Measurements from ENCODE around the gene APOBEC4. TPM values are rescaled to one million over a fixed set of nuclear protein-coding genes. Genes with fewer than 3 reads are reported as not detected.

Gene APOBEC4
- total and polyA plus RNA-seq, 2 of the 4 experiments (the other 2 are of a cell fraction), result not detected

DNA sequence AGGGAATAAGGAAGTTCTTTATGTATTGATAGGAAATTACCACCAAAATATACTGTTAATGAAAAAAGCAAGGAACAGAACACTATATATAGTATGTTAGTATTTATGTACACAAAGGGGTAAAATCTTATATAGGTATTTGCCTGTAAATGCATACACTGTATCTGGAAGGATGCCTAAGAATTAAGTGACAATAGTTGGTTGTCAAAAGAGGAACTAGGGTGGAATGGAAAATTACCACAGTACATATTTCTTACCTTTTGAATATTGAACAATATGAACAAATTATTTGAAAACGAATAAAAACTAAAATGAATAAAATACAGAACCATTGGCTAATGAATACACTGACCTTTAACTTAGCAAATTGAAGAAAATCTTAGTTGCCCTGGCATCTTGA is 31.1 kb downstream of the APOBEC4 start:
- H2BK20ac ChIP-seq (ENCODE audit: low read depth, low read length), result no peak overlapping the region
- no peak overlapping the region for H3K56ac ChIP-seq (ENCODE audit: extremely low read depth, insufficient read depth, low read length)
- no peaks in the 10 kb centered on the region for H3K9me1 ChIP-seq (ENCODE audit: insufficient read depth, low read length)
- H2AFZ ChIP-seq (replicated peaks; ENCODE audit: low read length, poor library complexity), result no peak overlapping the region
- no peak overlapping the region for H2AK9ac ChIP-seq (replicated peaks; ENCODE audit: low read depth, low read length, poor library complexity)
- H4K5ac ChIP-seq (ENCODE audit: low read depth, low read length), result no peak overlapping the region
- ChIA-PET POLR2A (ENCODE audit: unreplicated experiment) (interaction anchor here (0.5 kb wide), 1 partner anchor 402 kb away, joined by 3 read pairs; no protein-coding TSS in a partner anchor), CTCF (no interaction called here)
- no peak overlapping the region for H3K27ac ChIP-seq (ENCODE audit: insufficient read depth, low read length)
- H2BK120ac ChIP-seq (ENCODE audit: low read depth, low read length), result no peak overlapping the region
- H4K91ac ChIP-seq (ENCODE audit: insufficient read depth, low read depth, low read length), result no peak overlapping the region
- intact Hi-C loops (cut with micrococcal nuclease) (loop anchor here (1.0 to 2.0 kb wide), 2 partner anchors 12 to 71 kb away; no protein-coding TSS in a partner anchor), dilution Hi-C loops (cut with HindIII; ENCODE audit: low sequenced_read_pairs, unreplicated experiment) (no loop called here), in situ Hi-C loops (cut with MboI; ENCODE audit: low sequenced_read_pairs) (loop anchor here (10.0 kb wide), 2 partner anchors 147 to 337 kb away; partner anchors contain the start of gene SMG7)
- no peak for ATAC-seq (ENCODE audit: low read depth)
- H3K18ac ChIP-seq (ENCODE audit: low read depth, low read length), result no peak overlapping the region
- H4K20me1 ChIP-seq (ENCODE audit: insufficient read depth, low read length), result peaks cover 11% of the 10 kb centered on the region
- H2AK5ac ChIP-seq (ENCODE audit: low read depth, low read length), result no peak overlapping the region
- peaks cover 0 to 18% of the 10 kb centered on the region in 2 experiments; a peak in 3 of 4 replicates for H3K79me1 ChIP-seq (ENCODE audit: low read depth in 1 of 2, low read length in 2 of 2)
- no peak overlapping the region for H3K4ac ChIP-seq (ENCODE audit: low read depth, low read length)
- no peaks in the 10 kb centered on the region for H3K27me3 ChIP-seq (ENCODE audit: control insufficient read depth, insufficient read depth, low read length)
- H3K9me3 ChIP-seq (ENCODE audit: control insufficient read depth, insufficient read depth, low read length), result no peaks in the 10 kb centered on the region
- H4K8ac ChIP-seq (ENCODE audit: low read depth in 2 of 2, low read length in 2 of 2), result no peak overlapping the region
- H3K9ac ChIP-seq (ENCODE audit: low read depth, low read length), result no peak overlapping the region
- H3K14ac ChIP-seq (replicated peaks; ENCODE audit: low read depth, low read length), result no peak overlapping the region
- no peak overlapping the region for H2BK5ac ChIP-seq (ENCODE audit: low read depth, low read length, poor library complexity, severe bottlenecking)
- H3K4me2 ChIP-seq (ENCODE audit: low read depth, low read length), result no peak overlapping the region
- no TSS peak for BruUV-seq (replicated peaks)
- TF ChIP-seq CHD1 (IDR thresholded peaks at IDR 0.05; ENCODE audit: low read depth, low read length) (no peak), RCOR1 (IDR thresholded peaks at IDR 0.05; ENCODE audit: insufficient replicate concordance, low read length) (no peak), BHLHE40 (IDR thresholded peaks at IDR 0.05; ENCODE audit: low read depth, low read length) (no peak), MAZ (IDR thresholded peaks at IDR 0.05; ENCODE audit: borderline replicate concordance, low read depth, low read length) (no peak), RFX5 (IDR thresholded peaks at IDR 0.05; ENCODE audit: low read depth, low read length) (no peak), RAD21 (IDR thresholded peaks at IDR 0.05; ENCODE audit: low read length) (no peak)
- TF ChIP-seq, protein P1, sequence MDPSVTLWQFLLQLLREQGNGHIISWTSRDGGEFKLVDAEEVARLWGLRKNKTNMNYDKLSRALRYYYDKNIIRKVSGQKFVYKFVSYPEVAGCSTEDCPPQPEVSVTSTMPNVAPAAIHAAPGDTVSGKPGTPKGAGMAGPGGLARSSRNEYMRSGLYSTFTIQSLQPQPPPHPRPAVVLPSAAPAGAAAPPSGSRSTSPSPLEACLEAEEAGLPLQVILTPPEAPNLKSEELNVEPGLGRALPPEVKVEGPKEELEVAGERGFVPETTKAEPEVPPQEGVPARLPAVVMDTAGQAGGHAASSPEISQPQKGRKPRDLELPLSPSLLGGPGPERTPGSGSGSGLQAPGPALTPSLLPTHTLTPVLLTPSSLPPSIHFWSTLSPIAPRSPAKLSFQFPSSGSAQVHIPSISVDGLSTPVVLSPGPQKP (IDR thresholded peaks at IDR 0.05; ENCODE audit: borderline replicate concordance, low read depth, low read length), result no peak
- no CpG with 5 or more reads among the region's 1 CpG for WGBS, 2 experiments (ENCODE audit: extremely low coverage in 2 of 2, insufficient read length in 1 of 2)
- H3K4me3 ChIP-seq (ENCODE audit: insufficient read depth, low read depth, low read length), result no peak overlapping the region
- no peak overlapping the region for H3K23ac ChIP-seq (ENCODE audit: low read depth, low read length)
- no peak for DNase-seq
- no peaks in the 10 kb centered on the region for H3K4me1 ChIP-seq (ENCODE audit: control insufficient read depth, insufficient read depth, low read length)
- peaks cover 5% of the 10 kb centered on the region for H3K36me3 ChIP-seq (ENCODE audit: control insufficient read depth, insufficient read depth, low read length)
- no peak overlapping the region for H2BK15ac ChIP-seq (ENCODE audit: low read depth, low read length)
